DOHH2 (cell line): Measurements from ENCODE around the gene GABPB2.
A peak's percentile ranks its signal among the peaks of the same experiment; 100 is the strongest.

Experiments
- H3F3A ChIP-seq: fragments of 200-600 bp; sonication (generic), shearing (Covaris generic); 2 replicates; pipeline ENCODE4 v1.6.0; 2016; ENCODE audit warnings: antibody characterized with exemption, mild to moderate bottlenecking; ENCODE audit not compliant: control insufficient read depth, insufficient read depth
- H3K27ac ChIP-seq: fragments of 200-600 bp; sonication (generic); 2 replicates; pipeline ENCODE4 v1.5.1; 2014; ENCODE audit warnings: low read depth, mild to moderate bottlenecking, low read length, moderate library complexity
- H3K27me3 ChIP-seq: fragments of 200-600 bp; sonication (generic); 2 replicates; pipeline ENCODE4 v1.6.1; 2014; ENCODE audit warnings: mild to moderate bottlenecking, low read length, mixed read lengths; ENCODE audit not compliant: control insufficient read depth
- H3K36me3 ChIP-seq: fragments of 200-600 bp; sonication (generic); 2 replicates; pipeline ENCODE4 v1.6.1; 2014; ENCODE audit warnings: mild to moderate bottlenecking, low read length, moderate library complexity, mixed read lengths; ENCODE audit not compliant: control insufficient read depth
- H3K4me1 ChIP-seq: fragments of 200-600 bp; sonication (generic); 2 replicates; pipeline ENCODE4 v1.6.1; 2014; ENCODE audit warnings: mild to moderate bottlenecking, low read length, mixed read lengths; ENCODE audit not compliant: control insufficient read depth
- H3K4me2 ChIP-seq: fragments of 200-600 bp; sonication (generic); 2 replicates; pipeline ENCODE4 v1.6.0; 2014; ENCODE audit warnings: mild to moderate bottlenecking, low read length, moderate library complexity
- H3K4me3 ChIP-seq: fragments of 200-600 bp; sonication (generic); 2 replicates; pipeline ENCODE4 v1.5.1; 2014; ENCODE audit warnings: mild to moderate bottlenecking, low read length, mixed read lengths
- H3K79me2 ChIP-seq: fragments of 200-600 bp; sonication (generic); 2 replicates; pipeline ENCODE4 v1.6.1; 2014; ENCODE audit warnings: mild to moderate bottlenecking, low read length, mixed read lengths; ENCODE audit not compliant: control insufficient read depth
- H3K9me2 ChIP-seq: fragments of 200-600 bp; sonication (generic); replicated peaks from 2 replicates; pipeline ENCODE4 v1.6.1; 2014; ENCODE audit warnings: mild to moderate bottlenecking, low read length, mixed read lengths; ENCODE audit not compliant: control insufficient read depth
- H3K9me3 ChIP-seq: fragments of 200-600 bp; sonication (generic); 2 replicates; pipeline ENCODE4 v1.6.1; 2014; ENCODE audit warnings: antibody characterized with exemption, low read length, mixed read lengths; ENCODE audit not compliant: control insufficient read depth, insufficient read depth
- H4K20me1 ChIP-seq: fragments of 200-600 bp; sonication (generic); 2 replicates; pipeline ENCODE4 v1.6.0; 2014; ENCODE audit warnings: low read depth, mild to moderate bottlenecking, antibody characterized with exemption, low read length, moderate library complexity; ENCODE audit not compliant: control insufficient read depth, insufficient read depth
- CTCF ChIP-seq: fragments of 200-600 bp; sonication (generic); IDR thresholded peaks from one replicate; pipeline ENCODE4 v1.5.1; 2014; ENCODE audit warnings: antibody characterized with exemption, mild to moderate bottlenecking, low read depth, low read length; ENCODE audit not compliant: poor library complexity, severe bottlenecking
- EZH2phosphoT487 ChIP-seq: fragments of 200-600 bp; sonication (generic); IDR thresholded peaks from 2 replicates; pipeline ENCODE4 v1.6.1; 2017; ENCODE audit warnings: borderline replicate concordance, mild to moderate bottlenecking, antibody characterized with exemption, low read length, moderate library complexity, mixed read lengths

GABPB2 gene

GRCh38 chr1:151070474-151071276 is at the start of gene GABPB2:
GABPB2 (plus strand) TSS chr1:151070761; CDS start chr1:151088190, 17,429 bp downstream.
- Histone ChIP-seq H3K9me3 (no peaks in the 10 kb centered on the region), H3K79me2 (peaks cover 21% of the 10 kb centered on the region), H3K4me3 (peak within 1 kb of the TSS; percentile 88), H3K27me3 (no peaks in the 10 kb centered on the region), H3K9me2 (no peaks in the 10 kb centered on the region), H3K4me1 (peaks cover 18% of the 10 kb centered on the region), H3K36me3 (peaks cover 20% of the 10 kb centered on the region), H3F3A (peaks cover 20% of the 10 kb centered on the region), H3K27ac (peak within 1 kb of the TSS; percentile 94), H4K20me1 (no peaks in the 10 kb centered on the region), H3K4me2 (peak within 1 kb of the TSS; percentile 82)
- TF ChIP-seq CTCF: peak; percentile 93
- TF ChIP-seq EZH2phosphoT487: no peak

GRCh38 chr1:151024540-151025146 is 45.9 kb upstream of the GABPB2 start:
- no peaks in the 10 kb centered on the region for H3K79me2 ChIP-seq
- no peak overlapping the region for H3K27ac ChIP-seq
- no peak overlapping the region for H3K4me2 ChIP-seq
- no peaks in the 10 kb centered on the region for H3F3A ChIP-seq
- H3K4me3 ChIP-seq: no peak overlapping the region
- H3K9me3 ChIP-seq: no peaks in the 10 kb centered on the region
- no peaks in the 10 kb centered on the region for H3K27me3 ChIP-seq
- no peaks in the 10 kb centered on the region for H4K20me1 ChIP-seq
- H3K9me2 ChIP-seq: no peaks in the 10 kb centered on the region
- H3K4me1 ChIP-seq: 0 out of 2 replicates have a peak, but pooled peaks cover 2% of the 10 kb centered on the region
- no peak for TF ChIP-seq EZH2phosphoT487
- TF ChIP-seq CTCF: peak; percentile 85
- H3K36me3 ChIP-seq: peaks cover 19% of the 10 kb centered on the region

GRCh38 chr1:151026460-151026859 is 44.1 kb upstream of the GABPB2 start:
- Histone ChIP-seq H4K20me1 (no peaks in the 10 kb centered on the region), H3F3A (no peaks in the 10 kb centered on the region), H3K4me3 (no peak overlapping the region), H3K79me2 (no peaks in the 10 kb centered on the region), H3K4me1 (0 out of 2 replicates have a peak, but pooled peaks cover 2% of the 10 kb centered on the region), H3K9me3 (no peaks in the 10 kb centered on the region), H3K4me2 (no peak overlapping the region), H3K27me3 (no peaks in the 10 kb centered on the region), H3K9me2 (no peaks in the 10 kb centered on the region), H3K27ac (no peak overlapping the region), H3K36me3 (peaks cover 24% of the 10 kb centered on the region)
- TF ChIP-seq EZH2phosphoT487 (no peak), CTCF (no peak)
